AG10803 (cell line): ENCODE results near the gene SIRT1.

Experiments used
- DNase-seq: peaks from one replicate; pipeline ENCODE4 v3.0.0; 2010; ENCODE audit warnings: low read depth
- H3K4me3 ChIP-seq: 2 replicates; pipeline ENCODE4 v1.5.1; 2011; ENCODE audit warnings: mild to moderate bottlenecking, low read length, control low read depth
- TF ChIP-seq, protein P1 (sequence below): conservative IDR thresholded peaks from 2 replicates; pipeline ENCODE4 v1.5.1; 2011; ENCODE audit warnings: mild to moderate bottlenecking, low read length, control low read depth, inconsistent platforms

SIRT1 gene

DNA sequence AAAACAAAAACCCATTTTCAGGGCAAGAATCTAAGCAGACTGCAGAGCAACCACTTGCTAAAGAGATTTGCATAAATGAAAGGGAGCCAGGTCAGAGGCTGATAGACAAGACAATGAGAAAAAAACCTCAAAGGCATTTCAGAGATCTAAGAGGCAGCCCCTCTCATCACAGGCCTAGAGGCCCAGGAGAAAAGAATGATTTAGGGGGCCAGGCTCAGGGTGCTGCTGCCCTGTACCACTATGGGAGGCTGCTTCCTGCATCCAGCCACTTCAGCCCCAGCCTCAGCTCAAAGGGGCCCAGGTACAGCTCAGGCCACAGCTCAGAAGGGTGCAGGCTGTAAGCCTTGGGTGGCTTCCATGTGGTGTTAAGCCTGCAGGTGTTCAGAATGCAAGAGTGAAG is 42.7 kb upstream of the SIRT1 start:
- no peak for DNase-seq

DNA sequence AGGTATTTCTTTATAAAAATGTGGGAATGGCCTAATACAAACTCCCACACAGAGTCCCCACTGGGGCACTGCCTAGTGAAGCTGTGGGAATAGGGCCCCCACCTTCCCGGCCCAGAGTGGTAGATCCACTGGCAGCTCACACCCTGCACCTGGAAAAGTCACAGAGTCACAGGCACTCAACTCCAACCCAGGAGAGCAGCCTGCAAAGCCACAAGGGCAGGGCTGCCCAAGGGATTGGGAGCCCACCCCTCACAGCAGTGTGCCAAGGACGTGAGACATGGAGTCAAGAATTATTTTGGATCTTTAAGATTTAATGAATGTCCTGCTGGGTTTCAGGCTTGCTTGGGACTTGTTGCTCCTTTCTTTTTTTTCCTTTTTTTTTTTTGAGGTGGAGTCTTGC is 41.2 kb upstream of the SIRT1 start:
- no peak overlapping the region for H3K4me3 ChIP-seq
- DNase-seq, result no peak
- TF ChIP-seq, protein P1, sequence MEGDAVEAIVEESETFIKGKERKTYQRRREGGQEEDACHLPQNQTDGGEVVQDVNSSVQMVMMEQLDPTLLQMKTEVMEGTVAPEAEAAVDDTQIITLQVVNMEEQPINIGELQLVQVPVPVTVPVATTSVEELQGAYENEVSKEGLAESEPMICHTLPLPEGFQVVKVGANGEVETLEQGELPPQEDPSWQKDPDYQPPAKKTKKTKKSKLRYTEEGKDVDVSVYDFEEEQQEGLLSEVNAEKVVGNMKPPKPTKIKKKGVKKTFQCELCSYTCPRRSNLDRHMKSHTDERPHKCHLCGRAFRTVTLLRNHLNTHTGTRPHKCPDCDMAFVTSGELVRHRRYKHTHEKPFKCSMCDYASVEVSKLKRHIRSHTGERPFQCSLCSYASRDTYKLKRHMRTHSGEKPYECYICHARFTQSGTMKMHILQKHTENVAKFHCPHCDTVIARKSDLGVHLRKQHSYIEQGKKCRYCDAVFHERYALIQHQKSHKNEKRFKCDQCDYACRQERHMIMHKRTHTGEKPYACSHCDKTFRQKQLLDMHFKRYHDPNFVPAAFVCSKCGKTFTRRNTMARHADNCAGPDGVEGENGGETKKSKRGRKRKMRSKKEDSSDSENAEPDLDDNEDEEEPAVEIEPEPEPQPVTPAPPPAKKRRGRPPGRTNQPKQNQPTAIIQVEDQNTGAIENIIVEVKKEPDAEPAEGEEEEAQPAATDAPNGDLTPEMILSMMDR, result no peak

More for the DNA sequence above, 42.7 kb upstream of the SIRT1 start:
- H3K4me3 ChIP-seq, result no peak overlapping the region
- TF ChIP-seq, protein P1, result no peak

DNA sequence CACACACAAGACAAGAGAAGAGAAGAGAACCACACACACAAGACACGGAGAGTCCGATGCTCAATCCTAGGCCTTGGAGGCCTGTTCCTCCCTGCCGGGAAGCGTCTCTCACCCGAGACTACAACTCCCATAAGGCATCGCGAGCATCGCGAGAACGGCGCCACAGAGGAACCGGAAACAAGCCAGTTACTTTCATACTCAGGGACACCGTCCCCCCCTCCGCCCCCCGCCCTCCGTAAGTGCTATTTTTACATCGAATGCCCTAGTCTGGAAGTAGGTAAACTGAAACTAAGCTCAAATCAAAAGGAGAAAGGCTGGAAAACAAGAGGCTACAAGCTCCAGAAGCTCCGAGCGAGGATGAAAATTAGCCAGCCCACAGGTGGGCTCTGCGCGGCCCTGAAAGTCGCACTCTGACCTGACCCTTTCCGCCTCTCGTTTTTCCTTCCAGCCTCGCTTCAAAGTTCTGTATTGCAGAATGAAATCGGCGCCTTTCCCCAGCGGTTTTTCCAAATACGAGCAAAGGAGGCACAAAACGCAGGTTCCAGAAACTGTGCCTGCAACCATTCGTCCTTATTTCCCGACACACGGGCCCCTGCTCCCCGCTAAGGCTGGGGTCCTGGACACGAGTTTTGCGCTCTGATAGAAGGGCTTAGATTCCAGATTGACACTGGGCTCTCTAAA is 35.0 kb upstream of the SIRT1 start:
- DNase-seq, result peak; percentile 93
- TF ChIP-seq, protein P1, result no peak
- peak overlapping the region; percentile 92 for H3K4me3 ChIP-seq

DNA sequence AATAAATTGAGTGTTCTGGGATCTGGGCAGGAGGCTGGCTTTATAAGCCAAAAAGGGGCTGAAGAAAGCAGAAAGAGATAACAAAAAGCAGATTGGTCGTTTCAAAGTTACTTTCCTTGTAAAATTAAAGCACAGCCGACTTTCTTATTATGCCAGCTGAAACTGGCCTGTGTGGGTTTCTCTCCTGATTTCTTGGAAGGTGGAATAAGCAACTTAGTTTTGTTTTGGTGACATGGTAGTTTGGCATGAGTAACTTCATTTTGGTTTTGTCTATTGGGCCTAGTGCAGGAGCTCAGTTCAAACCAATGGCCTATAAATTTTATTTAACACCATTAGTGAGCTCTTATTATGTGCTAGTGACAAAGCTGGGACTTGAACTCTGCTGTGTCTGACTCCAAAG is 33.3 kb upstream of the SIRT1 start:
- H3K4me3 ChIP-seq, result no peak overlapping the region
- TF ChIP-seq, protein P1, result no peak
- DNase-seq, result no peak

DNA sequence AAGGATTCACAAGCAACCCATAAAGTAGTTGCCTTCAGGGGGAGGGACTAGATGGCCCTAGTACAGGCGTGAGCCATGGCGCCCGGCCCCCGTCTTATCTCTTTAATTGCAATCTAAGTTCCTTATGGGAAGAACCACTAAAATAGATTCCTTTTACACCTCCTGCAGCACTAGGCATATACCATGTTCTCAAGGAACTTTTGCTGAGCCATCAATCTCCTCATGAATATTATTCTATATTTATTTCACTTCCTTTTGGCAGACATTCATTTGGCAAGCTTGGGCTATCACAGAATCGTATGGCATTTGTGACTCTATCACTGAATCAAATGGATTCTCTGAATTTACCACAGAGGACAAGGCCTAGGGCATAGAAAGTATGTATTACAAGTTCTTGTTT is 31.7 kb upstream of the SIRT1 start:
- H3K4me3 ChIP-seq, result no peak overlapping the region
- TF ChIP-seq, protein P1, result no peak
- DNase-seq, result no peak

DNA sequence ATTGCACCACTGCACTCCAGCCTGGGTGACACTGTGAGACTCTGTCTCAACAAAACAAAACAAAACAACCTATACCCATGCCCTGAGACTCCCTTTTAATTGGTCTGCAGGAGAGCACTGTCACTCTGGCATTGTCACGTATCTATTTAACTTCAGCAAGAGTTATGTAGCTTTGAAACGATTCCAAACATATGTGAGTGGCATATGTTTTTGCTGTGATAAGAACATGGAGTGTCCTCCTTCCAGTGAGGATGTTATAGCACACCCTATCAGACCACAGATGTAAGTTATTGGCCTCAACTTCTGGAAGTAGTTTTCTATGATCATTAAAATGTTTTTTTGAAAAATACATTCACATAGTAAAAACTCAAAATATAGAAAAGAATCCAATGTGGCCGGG is 30.9 kb upstream of the SIRT1 start:
- TF ChIP-seq, protein P1, result no peak
- no peak overlapping the region for H3K4me3 ChIP-seq
- DNase-seq, result no peak

DNA sequence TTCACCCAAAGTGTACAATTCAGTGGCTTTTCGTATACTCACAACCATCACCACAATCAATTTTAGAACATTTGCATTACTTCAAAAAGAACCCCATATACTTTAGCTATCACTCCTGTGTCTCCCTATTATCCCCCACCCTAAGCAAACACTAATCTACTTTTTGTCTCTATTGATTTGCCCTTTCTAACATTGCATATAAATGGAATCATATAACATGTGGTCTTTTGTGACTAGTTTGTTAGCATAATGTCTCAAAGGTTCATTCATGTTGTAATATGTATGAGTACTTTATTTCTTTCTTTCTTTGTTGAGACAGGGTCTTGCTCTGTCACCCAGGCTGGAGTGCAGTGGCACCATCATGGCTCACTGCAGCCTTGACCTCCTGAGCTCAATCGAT is 25.5 kb upstream of the SIRT1 start:
- no peak overlapping the region for H3K4me3 ChIP-seq
- TF ChIP-seq, protein P1, result no peak
- DNase-seq, result no peak
